ENCODE results near the gene PLCL2.
"Not testable (repeated sequence)": the region's sequence is repeated elsewhere in the genome, so short reads cannot be mapped to it uniquely, and the experiment has no call there.

DNA sequence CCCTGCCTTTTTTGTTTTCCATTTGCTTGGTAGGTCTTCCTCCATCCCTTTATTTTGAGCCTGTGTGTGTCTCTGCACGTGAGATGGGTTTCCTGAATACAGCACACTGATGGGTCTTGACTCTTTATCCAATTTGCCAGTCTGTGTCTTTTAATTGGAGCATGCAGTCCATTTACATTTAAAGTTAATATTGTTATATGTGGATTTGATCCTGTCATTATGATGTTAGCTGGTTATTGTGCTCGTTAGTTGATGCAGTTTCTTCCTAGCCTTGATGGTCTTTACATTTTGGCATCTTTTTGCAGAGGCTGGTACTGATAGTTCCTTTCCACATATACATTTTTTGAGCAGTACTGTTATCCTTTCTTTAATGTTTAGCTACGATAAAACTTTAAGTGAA, 73.1 kb downstream of the PLCL2 start:
- TF ChIP-seq, protein P1, sequence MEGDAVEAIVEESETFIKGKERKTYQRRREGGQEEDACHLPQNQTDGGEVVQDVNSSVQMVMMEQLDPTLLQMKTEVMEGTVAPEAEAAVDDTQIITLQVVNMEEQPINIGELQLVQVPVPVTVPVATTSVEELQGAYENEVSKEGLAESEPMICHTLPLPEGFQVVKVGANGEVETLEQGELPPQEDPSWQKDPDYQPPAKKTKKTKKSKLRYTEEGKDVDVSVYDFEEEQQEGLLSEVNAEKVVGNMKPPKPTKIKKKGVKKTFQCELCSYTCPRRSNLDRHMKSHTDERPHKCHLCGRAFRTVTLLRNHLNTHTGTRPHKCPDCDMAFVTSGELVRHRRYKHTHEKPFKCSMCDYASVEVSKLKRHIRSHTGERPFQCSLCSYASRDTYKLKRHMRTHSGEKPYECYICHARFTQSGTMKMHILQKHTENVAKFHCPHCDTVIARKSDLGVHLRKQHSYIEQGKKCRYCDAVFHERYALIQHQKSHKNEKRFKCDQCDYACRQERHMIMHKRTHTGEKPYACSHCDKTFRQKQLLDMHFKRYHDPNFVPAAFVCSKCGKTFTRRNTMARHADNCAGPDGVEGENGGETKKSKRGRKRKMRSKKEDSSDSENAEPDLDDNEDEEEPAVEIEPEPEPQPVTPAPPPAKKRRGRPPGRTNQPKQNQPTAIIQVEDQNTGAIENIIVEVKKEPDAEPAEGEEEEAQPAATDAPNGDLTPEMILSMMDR (IDR thresholded peaks at IDR 0.05; ENCODE audit: borderline replicate concordance, extremely low read depth, low read length, poor library complexity, severe bottlenecking) = not testable (repeated sequence)
- TF ChIP-seq EZH2 (IDR thresholded peaks at IDR 0.05; ENCODE audit: borderline replicate concordance, low read depth, low read length, severe bottlenecking) = not testable (repeated sequence)

Measured in DND-41 (cell line).